Stimulated activated CD8-positive, alpha-beta memory T cell treated with anti-CD3 and anti-CD28 coated beads, Interleukin-4, amount 100 ng/mL, for 24 hours (primary cell): Measurements from ENCODE around the gene SKAP1.
"Not testable (repeated sequence)": the region's sequence is repeated elsewhere in the genome, so short reads cannot be mapped to it uniquely, and the experiment has no call there.

Source experiments
- DNase-seq: peaks from one replicate; pipeline ENCODE4 v3.0.0-alpha.2; 2020; ENCODE audit warnings: low read depth

Gene SKAP1

DNA sequence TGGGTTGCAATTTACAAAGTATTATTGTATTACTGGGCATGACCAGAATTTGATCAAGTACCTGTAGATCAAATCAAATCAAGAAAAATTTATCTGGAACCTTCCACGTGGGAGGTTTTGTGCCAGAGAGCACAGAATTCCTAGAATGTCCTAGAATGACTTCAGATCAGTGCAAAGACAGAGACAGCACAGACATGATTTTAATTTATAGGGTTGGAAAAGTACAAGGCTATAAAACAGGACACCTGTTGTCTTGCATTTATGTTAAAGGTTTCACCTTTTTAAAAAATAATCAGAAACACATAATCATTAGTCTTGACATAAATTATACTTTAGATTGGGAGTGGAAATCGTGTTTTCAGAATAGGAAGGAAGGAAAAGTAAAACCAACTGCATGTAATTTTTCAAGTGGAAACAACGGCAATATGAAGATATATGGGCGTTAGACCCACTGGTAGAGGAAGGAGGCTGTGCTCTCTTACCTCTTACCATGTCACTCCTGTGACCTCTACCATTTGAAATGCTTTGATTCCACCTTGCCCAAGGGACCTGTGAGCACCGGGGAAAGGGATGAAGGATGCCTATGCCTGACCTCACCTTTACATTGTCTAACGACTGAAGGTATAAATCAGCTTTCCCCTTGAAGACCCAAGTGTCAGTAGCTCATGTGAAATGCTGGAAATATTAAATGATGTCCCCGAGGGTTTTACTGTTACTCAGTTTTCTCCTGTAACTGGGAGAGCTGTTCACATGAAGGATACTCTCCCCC lies 222.1 kb downstream of the SKAP1 start:
- no peak for DNase-seq

DNA sequence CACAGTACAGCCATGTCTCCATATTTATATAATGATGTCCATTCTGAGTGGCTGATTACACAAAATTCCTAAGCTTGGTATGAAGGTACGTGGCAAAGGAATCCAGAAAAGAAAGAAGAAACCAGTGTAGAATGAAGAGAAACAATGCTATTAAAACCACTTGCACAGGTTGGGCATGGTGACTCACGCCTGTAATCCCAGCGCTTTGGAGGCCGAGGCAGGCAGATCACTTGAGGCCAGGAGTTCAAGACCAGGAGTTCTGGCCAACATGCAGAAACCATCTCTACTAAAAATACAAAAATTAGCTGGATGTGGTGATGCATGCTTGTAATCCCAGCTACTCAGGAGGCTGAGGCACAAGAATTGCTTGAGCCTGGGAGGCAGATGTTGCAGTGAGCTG lies 223.0 kb downstream of the SKAP1 start:
- DNase-seq, result not testable (repeated sequence)

DNA sequence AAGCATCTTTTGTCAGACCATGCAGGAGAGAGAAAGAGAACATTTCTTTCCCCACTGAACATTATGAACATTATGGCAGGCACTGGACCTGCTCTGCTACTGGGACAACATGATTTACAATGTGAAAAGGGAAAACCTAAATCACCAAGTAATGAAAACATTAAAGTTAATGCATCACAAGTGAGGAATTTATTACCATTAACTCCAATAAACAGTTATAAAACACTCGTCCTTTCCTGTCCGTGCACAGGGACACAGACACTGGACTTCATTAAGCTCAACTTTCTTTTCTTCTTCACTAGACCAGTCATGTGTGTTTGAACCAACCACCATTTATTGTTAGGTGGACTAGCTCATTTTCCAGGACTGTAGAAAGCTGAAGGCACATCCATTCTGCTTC lies 227.1 kb downstream of the SKAP1 start:
- DNase-seq, result no peak

DNA sequence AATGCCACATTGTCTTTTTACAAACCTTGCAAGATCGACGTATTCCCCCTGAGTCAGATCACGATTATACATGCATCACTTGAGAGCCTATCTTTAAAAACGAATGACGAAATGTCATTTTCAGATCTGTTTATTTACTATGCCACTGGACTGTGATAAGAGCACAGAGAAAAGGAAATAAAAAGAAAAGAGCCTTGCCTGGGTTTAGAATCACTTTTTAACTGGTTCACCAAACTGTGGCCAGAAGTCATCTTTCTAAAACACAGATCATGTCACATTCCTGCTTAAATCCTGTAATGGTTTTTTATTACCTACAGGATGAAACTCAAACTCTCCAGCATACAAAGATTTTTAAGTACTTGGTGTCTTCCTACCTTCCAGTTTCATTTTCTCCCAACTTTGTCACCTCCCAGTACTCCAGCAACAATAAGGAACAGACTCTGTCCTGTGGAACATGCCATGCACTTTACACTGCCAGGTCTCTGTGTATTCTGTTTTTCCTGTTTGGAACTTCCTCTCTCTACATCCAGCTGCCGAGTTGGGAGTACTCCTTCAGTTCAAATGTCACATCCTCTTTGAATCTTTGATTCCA lies 231.0 kb downstream of the SKAP1 start:
- DNase-seq, result no peak

DNA sequence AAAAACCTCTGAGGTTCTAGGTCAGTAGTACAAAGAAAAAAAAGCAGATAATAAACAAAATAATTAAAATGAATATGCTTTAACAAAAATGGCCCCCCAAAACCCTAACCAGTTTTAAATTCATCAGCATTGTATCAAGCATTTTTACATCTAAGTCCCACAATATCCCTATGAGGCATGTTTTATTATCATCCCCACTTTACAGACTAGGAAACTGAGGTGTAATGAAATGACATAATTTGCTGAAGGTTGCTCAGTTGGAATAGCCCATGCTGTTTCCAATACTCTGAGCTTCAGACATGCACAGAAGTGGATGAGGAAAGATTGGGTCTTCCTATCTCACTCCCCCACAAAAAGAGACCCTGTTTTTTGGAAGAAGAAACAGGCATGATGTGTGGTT lies 234.1 kb downstream of the SKAP1 start:
- DNase-seq, result no peak

DNA sequence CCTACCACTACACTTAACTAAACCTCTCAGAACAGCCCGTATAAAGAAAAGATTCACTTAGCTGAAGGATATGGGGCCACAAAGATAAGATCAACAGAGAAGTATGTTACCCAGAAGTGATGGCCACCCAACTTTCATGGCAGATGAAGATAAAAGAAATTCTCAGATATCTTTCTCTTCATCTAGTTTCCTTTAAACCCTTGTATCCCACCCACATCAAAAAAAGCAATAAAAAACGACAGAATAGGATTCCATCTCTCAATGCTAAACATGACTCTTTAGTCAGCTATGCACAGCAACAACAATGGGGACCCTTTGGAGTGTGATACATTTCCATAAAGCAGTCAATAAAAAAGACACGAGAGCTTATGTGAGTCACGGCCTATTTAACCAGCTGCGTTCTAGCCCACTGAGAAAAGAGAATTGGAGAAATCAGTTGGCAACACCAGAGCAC lies 235.9 kb downstream of the SKAP1 start:
- DNase-seq, result no peak

DNA sequence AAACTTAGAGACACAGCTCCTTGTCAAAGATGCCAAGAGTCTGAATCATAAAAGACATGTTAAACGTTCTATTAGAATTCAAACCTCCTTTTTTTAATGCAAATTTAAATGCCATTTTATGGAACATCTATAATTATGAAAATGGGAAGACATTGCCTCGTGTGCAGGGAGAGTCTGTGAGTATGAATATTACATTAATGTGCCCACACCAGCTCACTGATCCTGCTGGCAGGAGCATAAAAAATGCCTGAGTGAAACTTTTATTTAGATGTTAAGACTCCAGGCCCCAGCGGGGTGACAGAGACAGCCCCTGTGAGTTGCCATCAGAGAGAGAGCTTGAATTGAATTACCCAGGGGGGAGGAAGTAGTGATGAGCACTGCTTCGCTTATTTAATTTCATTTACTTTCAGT lies 237.7 kb downstream of the SKAP1 start:
- no peak for DNase-seq

DNA sequence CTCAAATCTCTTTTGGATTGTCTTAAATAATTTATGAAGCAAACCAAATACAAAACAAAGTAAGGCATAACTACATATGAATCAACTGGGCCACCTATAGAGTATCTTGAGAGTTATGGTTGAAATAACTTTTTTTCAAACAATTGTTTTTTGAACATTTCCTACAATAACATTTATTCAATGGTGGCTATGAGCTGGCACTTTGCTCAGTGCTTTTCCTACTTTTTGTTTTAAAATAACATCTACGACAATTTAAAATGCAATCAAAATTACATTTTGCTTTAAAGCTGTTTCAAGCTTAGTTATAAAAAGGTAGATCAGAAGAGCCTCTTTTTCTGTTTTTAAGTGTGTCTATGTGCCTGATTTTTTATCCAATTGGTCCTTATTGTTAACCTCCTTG lies 238.7 kb downstream of the SKAP1 start:
- no peak for DNase-seq

DNA sequence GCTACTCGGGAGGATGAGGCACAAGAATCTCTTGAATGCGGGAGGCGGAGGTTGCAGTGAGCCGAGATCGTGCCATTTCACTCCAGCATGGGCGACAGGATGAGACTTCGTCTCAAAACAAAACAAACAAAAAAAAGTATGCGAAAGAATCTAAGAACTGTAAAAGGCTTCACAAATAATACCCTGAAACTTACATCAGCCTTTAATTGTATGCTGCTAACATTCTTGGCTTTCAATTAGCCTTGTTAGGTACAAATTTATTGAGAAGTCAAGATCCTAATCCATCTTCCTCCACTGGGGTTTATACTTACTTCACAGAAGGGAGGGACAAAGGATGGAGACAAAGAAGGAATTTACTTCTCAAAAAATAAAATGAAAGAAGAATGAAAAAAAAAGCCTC lies 239.1 kb downstream of the SKAP1 start:
- no peak for DNase-seq

DNA sequence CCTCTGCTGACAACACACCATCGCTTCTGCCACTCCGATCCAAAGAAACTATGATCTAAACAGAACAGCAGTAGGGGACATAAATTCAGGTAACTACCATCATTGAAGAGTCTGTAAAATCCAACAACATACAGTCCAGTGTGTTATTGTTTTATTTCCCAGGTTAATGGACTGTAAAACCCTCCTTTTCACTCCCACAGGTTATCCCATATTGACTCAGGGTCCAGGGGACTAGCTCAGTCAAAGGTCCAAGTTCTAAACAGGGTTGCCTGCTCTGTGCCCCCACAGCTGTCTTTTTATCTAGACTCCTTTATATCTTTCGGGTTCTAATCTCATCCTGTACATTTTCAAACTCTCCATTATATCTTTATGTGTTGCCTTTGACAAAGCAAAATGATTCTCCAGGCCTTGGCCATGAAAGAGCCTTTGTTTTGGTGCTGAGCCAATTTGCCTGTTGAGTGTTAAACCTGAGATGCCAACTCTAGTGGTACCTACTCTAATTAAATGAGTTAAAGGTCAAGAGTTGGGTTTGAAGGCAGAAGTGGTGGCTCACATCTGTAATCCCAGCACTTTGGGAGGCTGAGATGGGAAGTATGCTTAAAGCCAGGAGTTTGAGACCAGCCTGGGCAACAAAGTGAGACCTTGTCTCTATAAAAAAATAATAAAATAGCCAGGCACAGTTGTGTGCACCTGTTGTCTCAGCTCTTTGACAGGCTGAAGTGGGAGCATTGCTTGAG lies 242.0 kb downstream of the SKAP1 start:
- no peak for DNase-seq

DNA sequence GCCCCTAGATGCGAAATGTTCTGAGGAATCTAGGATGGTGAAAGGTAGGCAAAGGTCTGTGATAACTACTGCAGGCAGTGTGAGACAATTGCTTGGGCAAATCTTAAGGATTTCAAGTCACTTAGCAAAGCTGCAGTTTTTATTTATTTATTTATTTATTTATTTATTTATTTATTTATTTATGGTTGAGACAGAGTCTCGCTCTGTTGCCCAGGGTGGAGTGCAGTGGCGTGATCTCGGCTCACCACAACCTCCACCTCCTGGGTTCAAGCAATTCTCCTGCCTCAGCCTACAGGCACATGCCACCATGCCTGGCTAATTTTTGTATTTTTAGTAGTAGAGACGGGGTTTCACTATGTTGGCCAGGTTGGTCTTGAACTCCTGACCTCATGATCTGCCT lies 243.7 kb downstream of the SKAP1 start:
- not testable (repeated sequence) for DNase-seq

DNA sequence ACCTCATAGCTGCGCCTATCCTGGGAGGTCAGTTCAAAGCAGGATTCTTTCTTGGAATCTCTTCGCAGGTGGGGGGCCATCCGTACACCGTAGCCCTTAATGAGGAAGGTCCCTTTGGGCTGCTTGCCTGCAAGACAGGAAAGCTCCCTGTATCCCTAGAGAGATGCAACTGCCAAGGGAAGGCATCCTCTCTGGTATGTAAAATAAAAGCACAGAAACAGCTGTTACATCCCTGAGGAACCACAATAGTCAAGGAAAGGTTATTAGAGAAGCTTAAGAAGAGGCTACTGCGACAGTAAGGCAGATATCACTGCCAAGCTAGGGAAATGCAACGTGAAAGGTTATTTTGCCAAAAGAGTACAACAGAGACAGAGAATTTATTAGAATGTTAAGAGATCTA lies 245.3 kb downstream of the SKAP1 start:
- no peak for DNase-seq

DNA sequence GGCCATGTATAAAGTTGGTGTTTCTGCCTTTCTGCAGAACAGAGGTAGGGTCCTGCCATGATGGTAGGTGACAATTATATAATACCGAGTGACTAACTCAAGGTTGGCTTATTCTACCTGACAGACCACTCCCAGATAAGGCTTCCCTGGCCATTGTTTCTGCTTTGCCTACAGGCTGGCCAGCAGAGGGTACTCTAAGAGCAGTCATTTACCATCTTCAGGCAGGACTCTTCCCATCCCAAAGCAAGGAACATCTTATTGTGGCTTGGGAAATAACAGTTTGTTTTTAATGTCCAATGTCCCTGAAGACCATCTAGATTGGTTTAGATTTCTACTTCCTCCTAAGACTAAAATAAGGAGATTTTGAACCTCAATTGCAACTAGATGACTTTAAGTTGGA lies 248.4 kb downstream of the SKAP1 start:
- DNase-seq, result no peak

DNA sequence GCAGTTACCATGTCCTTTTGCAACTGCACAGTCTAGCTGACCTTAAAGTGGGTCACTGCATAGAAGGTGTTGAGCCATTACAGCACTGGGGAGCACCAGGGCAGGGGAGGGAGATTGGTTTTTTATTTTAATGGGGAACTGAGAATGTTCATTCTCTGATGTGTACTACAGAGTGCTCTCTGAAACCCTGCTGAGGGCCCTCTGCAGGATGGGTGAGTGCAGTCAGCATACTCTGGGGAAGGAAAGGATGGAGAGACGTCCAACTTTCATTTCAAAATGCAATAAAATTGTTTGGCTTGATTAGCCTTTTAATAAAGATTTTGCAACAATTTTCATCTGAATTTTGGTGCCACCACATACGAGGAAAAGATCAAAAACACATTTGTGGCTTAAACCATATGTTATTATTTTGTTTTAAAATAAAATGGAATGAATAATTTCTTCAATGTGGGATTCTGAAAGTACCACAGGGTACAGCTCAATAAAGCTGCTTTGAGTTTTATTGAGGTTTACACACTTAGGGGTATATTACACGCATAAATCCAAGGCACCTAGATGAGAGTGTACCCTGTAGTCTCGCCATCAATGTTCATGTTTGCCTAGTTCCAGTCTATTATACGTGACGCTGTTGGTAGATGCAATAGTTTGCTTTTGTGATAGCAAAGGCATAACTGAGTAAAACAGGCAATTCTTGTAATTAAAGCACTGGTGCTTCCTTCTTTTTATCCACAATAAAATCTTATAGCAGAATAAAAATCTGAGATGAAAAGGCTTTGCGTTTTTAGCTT lies 249.0 kb downstream of the SKAP1 start:
- no peak for DNase-seq

DNA sequence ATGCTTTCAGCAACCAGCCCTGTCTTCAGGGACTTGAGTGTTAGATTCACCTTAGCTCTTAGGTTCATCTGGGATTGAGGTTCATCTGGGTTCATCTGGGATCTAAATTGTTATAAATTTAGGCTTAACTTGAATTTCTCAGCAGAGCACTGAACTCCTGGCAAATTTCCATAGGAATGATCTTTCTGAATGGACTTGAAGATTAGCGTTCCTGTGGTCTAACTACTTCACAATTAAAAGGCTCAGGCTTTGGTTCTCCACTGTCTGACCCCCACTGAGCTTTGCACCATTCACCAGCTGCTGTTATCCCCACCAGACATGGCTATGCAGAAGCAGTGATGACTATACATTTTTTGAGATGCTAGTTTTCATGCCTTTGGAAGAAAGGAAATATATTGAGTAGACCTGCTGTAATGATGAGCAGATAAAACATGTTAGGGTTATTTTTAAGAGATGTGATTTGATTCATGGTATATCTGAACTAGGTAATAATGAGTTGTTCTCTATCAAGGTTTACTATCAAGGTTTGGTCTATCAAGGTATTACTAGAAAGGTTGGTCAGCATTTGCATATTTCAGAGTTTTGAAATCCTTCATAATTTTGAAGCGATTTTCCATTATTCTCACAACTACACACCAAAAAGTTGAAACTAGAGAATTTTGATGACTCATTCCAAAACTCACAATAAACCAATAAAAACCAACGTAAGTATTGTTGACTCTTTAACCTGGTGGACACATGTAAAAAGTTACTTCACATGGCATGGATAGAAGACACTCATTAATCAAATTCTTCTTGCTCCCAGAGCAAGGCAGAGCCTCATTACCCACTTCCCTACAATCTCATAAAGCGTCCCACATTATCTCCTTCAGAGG lies 250.7 kb downstream of the SKAP1 start:
- no peak for DNase-seq

DNA sequence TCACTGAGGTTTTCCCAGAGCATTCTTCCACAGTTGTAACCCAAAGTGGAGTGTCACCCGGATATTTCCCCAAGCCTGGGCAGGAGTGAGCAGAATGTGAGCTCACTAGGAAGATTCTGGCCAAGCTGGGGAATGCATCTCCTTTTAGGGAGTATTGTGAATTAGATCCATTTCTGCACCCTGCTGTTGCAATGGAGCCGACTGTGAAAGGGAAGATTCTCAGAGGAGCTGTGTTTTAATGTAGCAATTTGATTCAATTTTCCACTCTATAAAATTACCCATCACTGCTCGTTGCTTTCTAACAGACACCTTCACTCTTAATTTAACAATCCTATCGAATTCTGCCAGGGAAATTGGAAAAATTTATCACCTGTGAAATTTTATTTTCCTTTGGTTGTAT lies 251.7 kb downstream of the SKAP1 start:
- no peak for DNase-seq

DNA sequence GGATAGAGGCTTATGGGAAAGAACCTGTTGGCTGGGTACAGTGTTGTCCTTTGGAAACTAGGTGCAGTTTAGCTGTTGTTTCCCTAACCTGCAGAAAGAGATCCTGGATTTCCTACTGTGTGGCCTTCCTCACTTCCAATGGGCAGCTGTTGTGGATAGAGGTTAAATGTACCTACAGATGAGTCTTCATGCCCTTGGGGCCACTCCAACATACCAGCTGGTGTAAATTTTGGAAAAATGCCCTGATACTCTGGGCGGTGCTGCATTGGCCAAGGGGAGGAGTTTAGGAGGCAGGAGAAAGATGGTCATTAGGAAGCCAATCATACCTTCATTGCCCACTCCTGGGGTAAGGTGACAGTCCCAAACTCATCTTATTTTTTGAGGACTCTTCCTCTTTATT lies 252.2 kb downstream of the SKAP1 start:
- DNase-seq, result no peak

DNA sequence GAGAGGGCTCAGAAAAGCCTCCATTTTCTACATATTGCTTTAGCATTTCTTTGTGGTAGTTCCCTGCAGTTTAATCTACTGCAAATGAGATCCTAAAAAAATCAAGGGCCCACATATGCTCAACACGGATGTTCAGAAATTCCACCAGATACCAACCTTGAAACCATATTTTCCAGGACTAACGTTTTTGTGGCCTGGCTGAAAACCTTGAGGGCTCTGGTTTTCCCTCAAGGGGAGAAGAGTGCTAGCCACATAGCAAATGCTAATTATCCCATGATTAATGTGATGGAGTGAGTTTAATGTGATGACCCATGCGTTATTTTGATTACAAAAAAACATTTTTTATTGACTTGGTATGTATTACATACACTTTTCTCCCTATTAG lies 253.6 kb downstream of the SKAP1 start:
- no peak for DNase-seq

DNA sequence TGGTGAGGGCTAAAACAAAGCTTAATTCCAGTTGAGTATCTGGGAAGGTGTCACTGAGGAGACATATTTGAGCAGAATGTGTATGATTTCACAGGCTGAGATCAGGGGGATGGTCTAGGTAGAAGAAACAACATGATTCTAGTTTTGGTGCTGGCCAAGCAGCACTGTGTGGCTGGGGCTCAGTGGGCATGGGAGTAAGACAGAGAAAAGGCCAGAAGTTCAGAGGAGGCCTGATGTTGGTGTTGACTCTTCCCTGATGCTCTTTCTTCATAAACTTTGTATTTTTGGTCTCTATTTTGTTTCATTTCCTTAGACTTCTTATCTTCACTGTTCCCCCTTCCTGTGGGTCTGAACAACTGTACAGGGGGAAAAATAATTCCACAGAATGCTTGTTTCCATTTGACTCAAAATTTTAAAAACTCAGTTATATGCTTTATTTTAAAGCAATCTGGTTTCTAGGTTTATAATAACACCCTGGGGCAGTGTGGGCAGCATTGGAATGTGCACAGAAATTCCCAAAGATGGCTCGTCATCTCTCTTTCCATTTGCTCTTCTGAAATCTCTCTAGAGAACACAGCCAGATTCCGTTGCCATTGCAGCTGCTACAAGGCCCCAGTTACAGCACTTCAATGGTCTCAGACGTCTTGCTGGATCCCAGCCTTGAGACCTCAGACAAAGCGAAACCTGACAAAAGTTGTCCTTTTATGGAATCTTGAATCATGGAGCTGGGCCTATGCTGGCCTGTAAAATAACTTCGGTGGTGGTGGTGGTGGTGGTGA lies 254.1 kb downstream of the SKAP1 start:
- DNase-seq, result no peak

DNA sequence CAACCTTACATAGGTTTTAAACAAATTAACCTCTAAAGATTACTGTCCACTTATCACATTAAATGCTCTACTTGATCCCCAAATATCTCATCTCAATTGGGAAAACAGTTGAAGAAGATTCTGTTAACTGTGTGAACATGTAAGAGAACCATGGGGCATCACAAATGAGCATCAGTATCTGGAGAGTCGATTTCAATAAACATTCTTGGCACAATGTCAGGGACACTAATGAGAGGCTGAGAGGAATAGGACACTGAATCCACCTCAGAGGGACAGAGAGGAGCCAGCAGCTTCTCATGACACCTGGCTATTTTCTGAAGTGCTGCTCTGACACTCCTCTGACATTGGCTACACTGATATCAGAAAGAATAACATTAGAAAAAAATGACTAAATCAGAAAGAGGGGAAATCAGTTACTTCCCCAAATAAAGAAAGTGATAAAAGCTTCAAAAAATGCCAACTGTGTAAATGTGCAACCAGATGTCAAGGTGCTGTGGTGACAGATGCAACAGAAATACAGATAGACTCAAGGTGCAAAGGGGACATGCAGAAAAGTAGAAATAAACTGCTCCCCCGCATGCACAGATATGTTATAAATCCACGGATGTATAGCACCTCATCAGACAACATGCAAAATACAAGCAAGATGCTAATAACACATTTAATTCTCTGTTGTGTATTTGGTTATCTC lies 255.0 kb downstream of the SKAP1 start:
- no peak for DNase-seq
